ENCODE data around the gene ACTN4.

DNA sequence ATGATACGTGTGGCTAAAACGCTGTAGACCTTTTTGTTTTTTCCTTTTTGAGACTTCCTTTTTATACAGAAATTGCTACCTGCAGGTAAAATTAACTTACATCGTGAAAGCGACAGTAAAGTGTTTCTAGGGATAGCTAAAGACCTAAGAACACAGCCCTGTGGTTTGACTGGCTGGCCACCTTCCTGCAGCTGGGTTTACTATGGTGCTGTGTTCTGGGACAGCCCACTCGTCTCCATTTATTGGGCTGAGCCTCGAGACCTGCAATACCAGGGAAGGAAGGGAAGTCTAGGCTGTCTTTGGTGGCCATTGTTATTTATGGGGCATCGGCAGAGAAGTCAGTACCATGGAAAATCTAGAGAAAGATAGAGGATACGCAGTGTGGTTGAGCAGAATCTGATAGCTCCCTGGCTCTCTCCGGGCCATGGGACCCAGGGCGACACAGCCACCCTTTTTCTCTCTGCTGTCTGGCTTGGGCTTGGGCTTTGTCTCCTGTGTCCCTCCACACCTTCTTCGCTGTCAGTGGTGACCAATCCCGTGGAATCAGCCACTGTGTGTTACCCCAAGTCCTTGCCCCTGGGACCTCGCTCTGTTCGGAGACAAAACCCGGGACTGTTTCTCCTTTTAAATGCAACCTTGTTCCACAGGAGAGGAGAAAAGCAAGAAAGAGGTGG is 30.9 kb downstream of the ACTN4 start:
- TF ChIP-seq CTCF (IDR thresholded peaks at IDR 0.05) (no peak), POLR2A (IDR thresholded peaks at IDR 0.05) (no peak), POLR2AphosphoS5 (IDR thresholded peaks at IDR 0.05) (no peak), EP300 (IDR thresholded peaks at IDR 0.05) (no peak)
